Left renal pelvis (tissue), 4 donors: ENCODE measurements around the gene SUPT6H. TPM values are rescaled to one million over a fixed set of nuclear protein-coding genes. Genes with fewer than 3 reads are reported as not detected.
A peak's percentile ranks its signal among the peaks of the same experiment; 100 is the strongest.
"Not testable (repeated sequence)": the region's sequence is repeated elsewhere in the genome, so short reads cannot be mapped to it uniquely, and the experiment has no call there.

Experiments used
- DNase-seq, 4 donors: peaks; one replicate each; pipeline ENCODE4 v3.0.0-alpha.2; 2013; ENCODE audit warnings: low read depth in 4 of 4, low spot score in 3 of 4
- polyA plus RNA-seq, 4 donors: library from polyadenylated mRNA; unstranded; fragments of 120-200 nt; gene quantifications; one replicate each; pipeline ENCODE4 v1.2.1, GENCODE V29; 2013; ENCODE audit not compliant: insufficient read length in 4 of 4

The SUPT6H gene
- polyA plus RNA-seq, 4 donors: 54.9 to 73.2 (median 68.1) TPM

DNA sequence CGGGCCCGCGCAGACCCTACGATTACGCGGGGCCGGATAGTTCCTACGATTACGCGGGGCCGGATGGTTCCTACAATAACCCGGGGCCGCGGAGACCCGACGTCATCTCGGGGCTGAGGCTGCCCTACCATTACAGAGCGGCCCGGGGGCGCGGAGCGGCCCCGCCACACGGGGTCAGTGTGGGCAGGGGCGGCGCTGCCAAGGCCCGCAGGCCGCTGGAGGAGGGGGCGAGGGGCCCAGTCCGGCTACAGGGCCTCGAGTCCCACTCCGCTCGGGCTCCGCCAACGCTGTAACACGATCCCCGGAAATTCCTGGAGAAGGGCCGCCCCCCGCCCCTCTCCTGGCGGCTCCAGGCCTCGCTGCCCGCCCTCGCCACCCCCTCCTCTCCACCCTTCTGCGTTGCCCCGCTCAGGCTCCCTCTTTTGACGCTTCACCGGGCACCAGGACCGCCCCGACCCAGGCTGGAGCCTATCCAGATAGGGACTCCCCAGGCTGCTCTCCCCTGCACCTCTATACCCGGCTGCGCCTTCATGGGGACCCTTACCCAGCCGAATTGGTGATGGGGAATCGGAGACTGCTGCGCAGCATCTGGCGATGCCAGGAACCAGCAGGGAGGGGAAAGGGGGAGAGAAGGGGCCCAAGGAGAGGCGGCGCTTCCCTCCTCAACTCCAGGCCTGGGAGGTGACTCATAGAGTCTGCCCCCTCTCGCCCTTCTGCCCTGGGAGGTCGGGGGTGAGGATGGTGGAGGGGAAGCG is 55.8 kb downstream of the SUPT6H start, which contains the start of gene RAB34:
TSS of gene RAB34 (minus strand) at position 291 of the 755 bp plus-strand sequence. CDS start 602 bp downstream, outside the sequence.
- DNase-seq: peak in 2 of 4 donors; percentile 87 to 90

DNA sequence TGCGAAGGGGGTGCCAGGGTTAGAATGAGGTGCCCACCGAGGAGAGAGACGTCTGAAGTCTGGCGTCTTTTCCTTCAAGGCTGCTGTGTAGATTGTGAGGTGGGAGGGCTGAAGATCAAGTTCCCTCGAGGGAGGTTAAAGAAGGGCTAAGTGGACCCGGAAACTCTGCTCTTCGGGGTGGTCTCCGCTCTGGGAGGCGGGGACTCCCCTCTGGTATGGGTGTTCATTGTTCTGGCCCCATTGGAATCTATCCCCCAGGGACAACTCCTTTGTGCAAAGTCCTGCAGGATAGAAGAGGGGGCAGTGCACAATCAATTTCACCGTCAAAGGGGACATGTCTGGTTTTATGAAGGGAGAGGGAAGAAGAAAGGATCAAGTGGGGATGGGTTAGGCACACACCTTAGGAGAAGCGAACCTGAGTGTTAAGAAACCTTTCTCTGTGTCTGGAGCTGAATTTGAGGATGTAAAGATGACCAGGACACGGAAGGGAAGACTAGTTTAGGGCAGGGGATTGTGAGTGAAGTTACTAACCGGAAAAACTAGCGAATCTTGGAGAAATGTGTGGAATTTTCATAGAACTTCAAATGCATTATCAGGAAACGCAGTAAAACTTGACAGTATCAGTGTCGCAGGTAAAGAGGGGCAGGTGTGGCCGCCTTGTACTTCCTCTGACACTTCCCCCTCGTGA is 56.5 kb downstream of the SUPT6H start:
- peak in 1 of 4 donors; percentile 60 for DNase-seq

GRCh38 chr17:28719021-28719433 is 57.0 kb downstream of the SUPT6H start:
- no peak for DNase-seq

DNA sequence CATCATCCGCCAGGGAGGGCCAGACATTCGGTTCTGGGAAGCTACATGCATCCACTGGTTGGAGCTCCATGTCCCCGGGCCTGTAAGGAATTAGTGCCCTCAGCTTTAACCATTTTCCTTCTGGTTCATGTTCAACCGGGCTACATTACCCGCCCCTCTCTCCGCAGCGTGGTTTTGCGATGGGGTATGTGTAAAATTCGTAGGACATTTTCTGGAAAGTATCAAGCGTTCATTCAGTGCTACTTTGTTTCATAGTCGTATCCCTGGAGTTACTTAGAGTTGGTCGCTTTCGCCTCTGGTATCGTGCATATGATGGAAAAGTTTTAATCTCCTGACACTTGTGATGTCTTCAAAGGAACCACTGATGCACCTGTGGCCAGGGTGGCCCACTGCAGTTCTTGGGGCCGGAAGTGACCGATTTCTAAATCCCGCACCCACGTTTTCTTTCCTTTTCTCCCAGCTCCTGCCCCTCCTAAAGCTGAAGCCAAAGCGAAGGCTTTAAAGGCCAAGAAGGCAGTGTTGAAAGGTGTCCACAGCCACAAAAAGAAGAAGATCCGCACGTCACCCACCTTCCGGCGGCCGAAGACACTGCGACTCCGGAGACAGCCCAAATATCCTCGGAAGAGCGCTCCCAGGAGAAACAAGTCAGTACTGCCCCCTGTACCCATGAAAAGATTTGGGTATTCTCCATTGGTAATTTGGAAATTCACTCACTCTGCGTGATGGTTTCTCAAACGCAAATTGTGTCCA is 58.4 kb downstream of the SUPT6H start:
- DNase-seq: no peak

- DNase-seq: not testable (repeated sequence)
These were observed 59.0 kb downstream of the SUPT6H start for GRCh38 chr17:28720997-28721329.

GRCh38 chr17:28722417-28723158 is 60.6 kb downstream of the SUPT6H start:
- no peak for DNase-seq

DNA sequence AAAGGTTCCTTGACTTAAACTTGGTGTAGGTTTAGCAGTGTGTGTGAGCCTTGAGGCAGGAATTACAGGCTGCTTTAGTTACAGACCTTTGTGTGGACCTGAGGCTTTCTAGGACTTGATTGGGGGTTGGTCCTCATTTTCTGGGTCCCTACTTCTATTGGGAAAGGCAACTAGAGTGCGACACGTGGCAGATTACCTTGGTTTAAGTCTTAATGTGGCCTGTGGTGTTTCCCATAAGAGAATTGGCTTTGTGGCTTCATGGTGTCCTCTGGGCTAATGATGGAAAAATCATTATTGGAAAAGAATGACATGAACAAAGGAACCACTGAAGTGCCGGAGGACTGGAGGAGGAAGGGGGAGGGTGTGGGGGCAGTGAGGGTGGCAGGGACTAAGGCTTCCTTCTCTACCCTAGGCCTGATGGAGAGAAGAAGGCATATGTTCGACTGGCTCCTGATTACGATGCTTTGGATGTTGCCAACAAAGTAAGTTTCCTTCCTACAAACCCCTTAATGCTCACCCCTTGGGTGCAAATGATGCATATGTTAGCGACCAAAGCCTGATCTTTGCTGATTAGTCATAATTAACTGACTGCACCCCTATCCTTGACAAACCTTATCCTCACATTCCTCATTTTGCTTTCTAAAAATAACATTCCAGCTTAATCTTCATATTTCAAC is 61.3 kb downstream of the SUPT6H start:
- DNase-seq: no peak

DNA sequence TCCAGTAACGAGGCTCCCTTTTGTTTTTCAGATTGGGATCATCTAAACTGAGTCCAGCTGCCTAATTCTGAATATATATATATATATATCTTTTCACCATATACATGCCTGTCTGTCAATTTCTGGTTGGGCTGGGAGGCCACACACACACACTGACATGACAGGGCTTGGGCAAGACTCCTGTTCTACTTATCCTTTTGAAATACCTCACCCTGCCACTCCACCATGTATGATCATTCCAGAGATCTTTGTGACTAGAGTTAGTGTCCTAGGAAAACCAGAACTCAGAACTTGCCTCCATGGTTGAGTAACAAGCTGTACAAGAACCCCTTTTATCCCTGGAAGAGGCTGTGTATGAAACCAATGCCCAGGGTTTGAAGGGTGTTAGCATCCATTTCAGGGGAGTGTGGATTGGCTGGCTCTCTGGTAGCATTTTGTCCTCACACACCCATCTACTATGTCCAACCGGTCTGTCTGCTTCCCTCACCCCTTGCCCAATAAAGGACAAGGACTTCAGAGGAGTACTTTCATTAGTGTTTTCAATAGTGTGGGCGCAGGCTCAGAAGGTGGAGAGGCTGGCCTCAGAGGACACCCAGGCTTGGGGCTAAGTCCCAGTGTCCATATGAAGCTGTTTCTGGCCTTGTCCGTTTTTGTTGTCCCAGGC is 62.0 kb downstream of the SUPT6H start:
- DNase-seq: not testable (repeated sequence)

DNA sequence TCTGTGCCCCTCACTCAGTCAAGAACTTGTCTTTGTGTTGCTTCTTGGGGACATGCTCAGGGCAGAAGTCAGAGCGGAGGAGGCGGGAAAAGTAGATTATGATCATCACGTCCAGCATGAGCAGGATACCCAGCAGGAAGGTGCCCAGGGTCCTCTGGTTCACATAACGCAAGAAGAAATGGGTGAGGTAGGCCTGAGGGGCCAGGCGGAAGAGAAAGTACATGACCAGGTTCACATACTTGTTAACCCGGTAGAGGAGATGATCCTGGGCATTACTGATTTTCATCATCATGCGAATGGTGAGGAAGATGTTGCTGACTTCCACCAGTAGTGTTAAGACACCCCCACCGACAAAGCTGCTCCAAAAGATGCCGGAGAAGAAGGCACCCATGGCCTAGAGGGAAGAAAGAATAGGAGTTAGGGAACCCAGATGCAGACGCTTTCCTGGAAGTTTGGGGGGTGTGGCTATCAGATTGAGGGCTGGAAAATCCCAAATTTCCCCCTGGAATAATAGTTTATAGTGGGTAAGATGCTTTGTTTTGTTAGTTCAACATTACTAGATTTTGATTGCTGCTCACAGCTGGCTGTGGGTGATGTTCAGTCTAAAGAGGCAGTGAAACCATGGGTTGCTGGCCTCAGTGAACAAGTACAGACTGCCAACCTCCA is 62.6 kb downstream of the SUPT6H start:
- DNase-seq: no peak

- DNase-seq: no peak
These were observed 63.2 kb downstream of the SUPT6H start for GRCh38 chr17:28725166-28725659.

GRCh38 chr17:28725660-28726225 is 63.7 kb downstream of the SUPT6H start:
- DNase-seq: no peak

- no peak for DNase-seq
These were observed 64.2 kb downstream of the SUPT6H start, which contains the start of gene TLCD1 for GRCh38 chr17:28726226-28726626. Gene TLCD1 (minus strand): TSS chr17:28726233. CDS start chr17:28726097, 136 bp downstream.

GRCh38 chr17:28726627-28727491 is 64.9 kb downstream of the SUPT6H start:
- peak in 1 of 4 donors; percentile 89 for DNase-seq

DNA sequence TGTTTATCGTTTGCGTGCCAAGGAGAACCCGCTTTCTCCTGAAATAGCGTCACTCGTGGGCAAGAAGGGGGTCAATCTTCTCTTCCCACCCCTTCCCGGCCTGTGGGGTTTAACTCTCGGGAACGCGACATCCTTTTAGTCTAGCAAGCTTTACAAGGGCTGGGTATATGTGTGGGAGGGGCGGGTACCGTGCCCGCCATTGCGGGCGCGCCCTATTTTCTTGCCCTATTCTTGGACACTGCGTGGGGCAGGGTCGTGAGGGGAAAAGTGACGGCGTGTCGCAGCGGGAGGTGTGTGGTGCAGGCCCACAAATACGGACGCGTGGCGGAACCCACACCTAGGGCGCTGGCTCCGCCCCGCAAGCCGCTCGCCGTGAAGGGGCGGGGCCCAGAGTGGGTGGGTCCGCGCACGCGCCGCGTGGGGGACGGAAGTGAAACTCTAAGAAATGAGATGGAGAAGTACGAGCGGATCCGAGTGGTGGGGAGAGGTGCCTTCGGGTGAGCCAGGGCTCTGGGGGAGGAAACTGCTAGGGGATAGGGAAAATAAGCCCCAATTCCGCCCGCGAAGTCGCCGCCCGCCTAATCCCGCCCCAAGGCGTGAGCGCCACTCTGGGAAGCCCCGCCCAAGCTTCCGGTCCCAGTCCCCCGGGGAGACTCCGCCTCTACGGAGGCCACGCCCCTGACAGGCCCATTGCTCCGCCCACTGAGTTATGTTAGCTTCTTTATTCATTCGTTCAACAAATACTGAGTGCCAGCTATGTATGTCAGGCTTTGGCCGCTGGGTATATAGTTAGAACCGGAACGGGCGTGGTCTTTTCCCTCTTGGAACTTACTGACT is 66.6 kb downstream of the SUPT6H start, which contains the start of gene NEK8:
TSS of gene NEK8 (plus strand) at position 425 of the 837 bp plus-strand sequence. CDS start at position 451, 26 bp downstream.
- DNase-seq: peak in 1 of 4 donors; percentile 80

DNA sequence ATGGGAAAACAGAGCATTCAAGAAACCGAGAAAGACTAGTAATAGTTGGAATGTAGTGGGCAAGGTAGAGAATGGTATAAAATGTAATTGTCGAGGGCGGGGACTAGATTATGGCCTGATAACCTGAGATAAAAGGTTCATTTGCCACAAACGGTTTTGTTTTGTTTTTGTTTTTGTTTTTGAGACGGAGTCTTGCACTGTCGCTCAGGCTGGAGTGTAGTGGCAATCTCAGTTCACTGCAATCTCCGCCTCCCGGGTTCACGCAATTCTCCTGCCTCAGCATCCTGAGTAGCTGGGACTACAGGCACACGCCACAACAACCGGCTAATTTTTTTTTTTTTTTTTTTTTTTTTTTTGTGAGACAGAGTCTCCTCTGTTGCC is 67.9 kb downstream of the SUPT6H start:
- no peak for DNase-seq

DNA sequence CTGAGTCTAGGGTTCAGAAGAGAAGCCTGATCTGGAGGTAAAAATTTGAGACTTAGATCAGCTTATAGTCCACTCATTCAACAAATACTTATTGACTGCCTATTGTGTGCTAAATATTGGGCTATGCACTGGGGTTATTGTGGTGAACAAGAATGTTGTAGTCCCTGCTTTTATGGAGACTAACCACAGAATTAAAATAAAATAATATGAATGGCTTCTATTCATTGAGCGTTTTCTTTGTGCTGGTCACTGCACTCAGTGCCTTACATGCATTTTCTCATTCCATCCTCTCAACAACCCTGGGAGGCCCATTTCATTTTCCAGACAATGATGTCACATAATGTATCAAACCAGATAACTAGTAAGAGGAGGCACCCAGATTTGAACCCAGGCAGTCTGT is 71.3 kb downstream of the SUPT6H start:
- no peak for DNase-seq
